CD4-positive, alpha-beta memory T cell (primary cell): ENCODE results near the gene PACSIN2. TPM values are rescaled to one million over a fixed set of nuclear protein-coding genes. Genes with fewer than 3 reads are reported as not detected.

Experiments
- CTCF ChIA-PET: fragments of 350-600 bp; sonication (Branson Sonifier 250); formaldehyde crosslinking; loops from one replicate; lab custom pipeline; 2021; ENCODE audit warnings: inconsistent platforms; ENCODE audit not compliant: partially characterized antibody; lab: Charles Lee
- POLR2A ChIA-PET: fragments of 350-600 bp; sonication (Branson Sonifier 250); formaldehyde crosslinking; loops from one replicate; lab custom pipeline; 2021; ENCODE audit not compliant: partially characterized antibody; lab: Charles Lee
- DNase-seq, 5 donors: peaks; one replicate each; pipeline versions ENCODE4 v3.0.0 to v3.0.0-alpha.2; 2020 to 2022; ENCODE audit warnings: mixed read lengths in 1 of 5
- H3K27ac ChIP-seq: one replicate; pipeline ENCODE4 v1.7.0; 2013; ENCODE audit warnings: low read depth, low read length
- H3K27me3 ChIP-seq: 2 replicates; pipeline ENCODE4 v1.7.0; 2013; ENCODE audit warnings: mild to moderate bottlenecking, low read length, moderate library complexity; ENCODE audit not compliant: insufficient read depth
- H3K36me3 ChIP-seq: 2 replicates; pipeline ENCODE4 v1.7.0; 2013; ENCODE audit warnings: mild to moderate bottlenecking, low read length, moderate library complexity; ENCODE audit not compliant: insufficient read depth
- H3K4me1 ChIP-seq: 2 replicates; pipeline ENCODE4 v1.7.0; 2013; ENCODE audit warnings: mild to moderate bottlenecking, low read length, moderate library complexity; ENCODE audit not compliant: insufficient read depth
- H3K4me3 ChIP-seq, 2 donors: one replicate each; pipeline ENCODE4 v1.7.0; 2013; ENCODE audit warnings: low read length in 2 of 2, mild to moderate bottlenecking in 1 of 2
- H3K9me3 ChIP-seq, 2 donors: one replicate each; pipeline ENCODE4 v1.7.0; 2013; ENCODE audit warnings: low read length in 2 of 2, control low read depth in 1 of 2; ENCODE audit not compliant: control insufficient read depth in 1 of 2
- H3K27ac Mint-ChIP-seq, 7 donors: one replicate each; pipeline ENCODE4 v1.8.0; 2020 to 2021; ENCODE audit warnings: mixed read lengths in 7 of 7, mild to moderate bottlenecking in 6 of 7, inconsistent platforms in 3 of 7, moderate library complexity in 3 of 7
- H3K27me3 Mint-ChIP-seq, 2 donors: one replicate each; pipeline ENCODE4 v1.8.0; 2020 to 2021; ENCODE audit warnings: mixed read lengths in 2 of 2
- H3K36me3 Mint-ChIP-seq, 2 donors: one replicate each; pipeline ENCODE4 v1.8.0; 2020 to 2021; ENCODE audit warnings: mixed read lengths in 2 of 2, inconsistent platforms in 1 of 2, mild to moderate bottlenecking in 1 of 2
- H3K4me1 Mint-ChIP-seq, 4 donors: one replicate each; pipeline ENCODE4 v1.8.0; 2020 to 2021; ENCODE audit warnings: mixed read lengths in 4 of 4, mild to moderate bottlenecking in 1 of 4
- H3K4me3 Mint-ChIP-seq, 8 donors: one replicate each; pipeline ENCODE4 v1.8.0; 2020 to 2021; ENCODE audit warnings: mixed read lengths in 8 of 8, mild to moderate bottlenecking in 7 of 8, moderate library complexity in 6 of 8, inconsistent platforms in 3 of 8
- H3K9me3 Mint-ChIP-seq, 8 donors: one replicate each; pipeline ENCODE4 v1.8.0; 2020 to 2021; ENCODE audit warnings: mixed read lengths in 8 of 8, mild to moderate bottlenecking in 5 of 8, inconsistent platforms in 3 of 8, moderate library complexity in 1 of 8
- intact Hi-C: fragments of 100-400 bp; cut with micrococcal nuclease; formaldehyde crosslinking; loops from one replicate; pipeline ENCODE4 v1.15.1; 2023
- polyA plus RNA-seq, 2 donors: library from polyadenylated mRNA; unstranded; fragments of 300-500 nt; fragmentation: Illumina TruSeq; gene quantifications; one replicate each; pipeline ENCODE4 v1.2.3, GENCODE V29; 2021
- total RNA-seq, 2 experiments: library from RNA; stranded (reverse); gene quantifications; one replicate each; pipeline ENCODE4 v1.2.3, GENCODE V29; 2021

Gene PACSIN2
- total and polyA plus RNA-seq, 4 experiments from 2014 or later, result 24.6 to 55.0 (median 45.2) TPM

DNA sequence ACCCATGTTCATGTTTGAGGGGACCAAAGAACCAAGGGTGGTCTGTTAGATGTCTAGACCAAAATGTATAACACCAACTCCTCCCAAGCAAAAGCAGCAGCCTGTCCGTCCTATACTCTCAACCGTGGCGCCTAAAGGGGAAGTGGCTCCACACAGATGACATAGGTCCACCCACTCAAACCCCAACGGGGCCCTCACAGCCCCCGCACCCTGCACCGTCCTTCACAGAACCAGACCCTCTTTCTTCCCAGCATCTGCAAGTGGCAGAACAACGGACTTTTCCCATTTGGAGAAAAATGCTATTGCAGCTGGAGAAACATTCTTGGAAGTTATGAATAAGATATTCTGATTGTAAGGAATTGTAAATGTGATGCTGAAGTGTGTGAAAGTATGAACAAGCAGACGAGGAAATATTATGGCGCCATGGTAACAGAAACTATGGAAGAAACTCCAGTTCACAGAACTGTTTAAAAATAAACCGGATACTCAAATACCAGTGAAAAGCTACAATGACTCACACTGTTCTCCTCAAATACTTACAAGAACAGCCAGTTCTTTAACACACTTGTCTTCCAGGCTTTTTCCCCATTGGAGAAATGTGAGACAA lies 81.4 kb downstream of the PACSIN2 start:
- intact Hi-C loops, result no loop called here
- CTCF ChIA-PET, result interaction anchor here (0.8 kb wide), 1 partner anchor 14 kb away, joined by 3 read pairs; no protein-coding TSS in a partner anchor
- H3K4me3 ChIP-seq, result no peak overlapping the region
- H3K36me3 Mint-ChIP-seq, result peaks cover 3 to 4% of the 10 kb centered on the region in 2 donors
- POLR2A ChIA-PET, result no interaction called here
- no peak for DNase-seq
- H3K4me1 ChIP-seq, result peaks cover 39% of the 10 kb centered on the region
- no peaks in the 10 kb centered on the region for H3K36me3 ChIP-seq
- H3K9me3 ChIP-seq, result no peaks in the 10 kb centered on the region
- H3K27ac Mint-ChIP-seq, result peak overlapping the region in 6 of 7 donors; percentile 6 to 64 (median 23)
- H3K27ac ChIP-seq, result no peak overlapping the region
- no peaks in the 10 kb centered on the region for H3K27me3 ChIP-seq
- H3K4me3 Mint-ChIP-seq, result peak overlapping the region in 6 of 8 donors; percentile 6 to 69 (median 32)
- peaks cover 52 to 92% (median 71%) of the 10 kb centered on the region in 4 donors for H3K4me1 Mint-ChIP-seq
- H3K9me3 Mint-ChIP-seq, result no peaks in the 10 kb centered on the region
- no peaks in the 10 kb centered on the region for H3K27me3 Mint-ChIP-seq

DNA sequence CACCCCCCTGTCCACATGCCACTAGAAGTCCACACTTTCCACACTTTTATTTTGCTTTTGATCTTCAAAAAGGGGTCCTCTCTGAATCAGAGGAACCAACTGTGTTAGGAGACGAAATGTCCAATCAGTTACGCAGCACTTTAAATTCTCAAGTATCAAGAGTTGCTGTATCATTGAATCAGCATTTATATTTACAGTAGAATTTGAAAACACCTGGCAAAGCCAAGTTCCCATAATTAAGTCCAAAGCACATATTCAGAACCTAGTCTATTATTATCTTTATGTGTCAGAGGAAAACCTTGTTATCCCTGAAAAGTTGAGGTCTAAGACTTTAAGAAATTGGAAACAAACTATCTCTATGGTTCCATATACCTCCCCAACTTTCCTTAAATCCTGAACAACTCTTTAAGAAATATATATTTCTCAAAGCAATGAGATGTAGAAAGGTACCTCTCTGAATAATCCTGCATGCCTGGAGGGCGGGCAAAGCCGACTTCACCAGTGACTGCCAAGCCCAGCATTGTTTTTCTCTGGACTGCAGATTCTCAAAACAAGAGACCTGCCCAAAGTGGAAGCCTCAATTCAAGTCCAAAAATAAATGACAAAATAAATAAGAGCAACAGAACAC lies 82.0 kb downstream of the PACSIN2 start:
- peaks cover 49 to 88% (median 66%) of the 10 kb centered on the region in 4 donors for H3K4me1 Mint-ChIP-seq
- no peaks in the 10 kb centered on the region for H3K27me3 ChIP-seq
- no peak overlapping the region for H3K4me3 ChIP-seq
- POLR2A ChIA-PET, result no interaction called here
- no peak for DNase-seq
- H3K27me3 Mint-ChIP-seq, result no peaks in the 10 kb centered on the region
- H3K36me3 Mint-ChIP-seq, result peaks cover 3 to 4% of the 10 kb centered on the region in 2 donors
- no peaks in the 10 kb centered on the region for H3K9me3 Mint-ChIP-seq
- peak overlapping the region in 3 of 8 donors; percentile 6 to 41 (median 13) for H3K4me3 Mint-ChIP-seq
- no peak overlapping the region for H3K27ac ChIP-seq
- CTCF ChIA-PET, result no interaction called here
- intact Hi-C loops, result no loop called here
- H3K36me3 ChIP-seq, result no peaks in the 10 kb centered on the region
- H3K27ac Mint-ChIP-seq, result peak overlapping the region in 3 of 7 donors; percentile 17 to 37 (median 19)
- H3K4me1 ChIP-seq, result peaks cover 37% of the 10 kb centered on the region
- no peaks in the 10 kb centered on the region for H3K9me3 ChIP-seq

DNA sequence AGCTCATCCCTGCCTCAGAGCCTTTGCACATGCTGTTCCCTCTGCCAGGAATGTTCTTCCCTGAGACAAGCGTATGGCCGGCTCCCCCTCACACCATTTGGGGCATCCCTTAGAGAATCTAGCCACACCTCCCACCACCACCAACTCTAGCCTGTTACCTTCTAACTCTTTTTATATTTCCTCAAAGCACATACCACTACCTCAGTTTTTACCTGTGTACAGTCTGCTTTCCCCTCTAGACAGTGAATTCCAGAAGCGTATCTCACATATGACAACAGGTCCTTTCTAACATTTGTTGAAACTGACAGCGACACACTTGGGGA lies 82.8 kb downstream of the PACSIN2 start:
- intact Hi-C loops, result no loop called here
- H3K9me3 ChIP-seq, result no peaks in the 10 kb centered on the region
- peaks cover 29% of the 10 kb centered on the region for H3K4me1 ChIP-seq
- no peaks in the 10 kb centered on the region for H3K36me3 ChIP-seq
- H3K9me3 Mint-ChIP-seq, result no peaks in the 10 kb centered on the region
- ChIA-PET CTCF (no interaction called here), POLR2A (no interaction called here)
- H3K27ac ChIP-seq, result no peak overlapping the region
- H3K27ac Mint-ChIP-seq, result peak overlapping the region in 3 of 7 donors; percentile 4 to 37 (median 11)
- H3K4me3 ChIP-seq, result no peak overlapping the region
- no peak overlapping the region for H3K4me3 Mint-ChIP-seq
- H3K36me3 Mint-ChIP-seq, result peaks cover 3 to 4% of the 10 kb centered on the region in 2 donors
- H3K4me1 Mint-ChIP-seq, result peaks cover 43 to 82% (median 59%) of the 10 kb centered on the region in 4 donors
- DNase-seq, result no peak
- no peaks in the 10 kb centered on the region for H3K27me3 Mint-ChIP-seq
- H3K27me3 ChIP-seq, result no peaks in the 10 kb centered on the region

DNA sequence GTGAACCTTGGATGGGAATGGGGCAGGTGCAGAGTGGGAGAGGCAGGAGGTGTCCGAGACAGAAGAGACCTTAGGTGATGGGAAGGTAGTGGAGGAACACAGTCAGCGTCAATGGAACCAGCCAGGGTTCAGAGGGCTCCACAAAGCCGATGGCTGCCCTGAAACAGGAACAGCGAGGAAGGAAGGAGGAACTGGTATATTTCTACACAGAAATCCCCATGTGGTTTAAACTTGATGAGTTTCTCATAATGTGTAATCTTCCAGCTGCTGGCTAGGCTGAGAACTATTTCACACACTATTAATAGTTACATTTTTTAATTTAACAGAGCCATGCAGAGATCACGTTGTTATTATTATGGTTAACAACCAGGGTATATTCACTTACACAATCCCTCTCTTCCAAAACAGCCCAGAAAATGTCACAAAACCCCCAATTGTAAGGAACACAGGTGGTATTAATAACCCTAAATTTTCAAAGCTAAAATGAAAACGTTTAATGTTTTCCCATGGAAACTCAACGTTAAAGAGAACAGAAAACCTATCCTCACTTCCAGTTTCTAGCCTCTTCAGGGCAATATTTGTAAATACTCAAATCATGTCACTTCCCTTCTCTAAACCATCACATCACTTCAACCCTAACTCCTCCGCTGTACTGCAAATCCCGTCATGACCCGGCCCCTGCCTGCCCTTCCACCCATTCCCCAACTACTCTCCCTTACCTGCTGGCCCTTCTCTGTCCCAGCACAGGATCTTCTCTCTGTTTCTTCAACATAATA lies 83.3 kb downstream of the PACSIN2 start:
- no peaks in the 10 kb centered on the region for H3K27me3 ChIP-seq
- no peak overlapping the region for H3K27ac ChIP-seq
- DNase-seq, result no peak
- Mint-ChIP-seq H3K4me3 (peak overlapping the region in 1 of 8 donors; percentile 39), H3K27ac (peak overlapping the region in 5 of 7 donors; percentile 11 to 79 (median 49)), H3K4me1 (peaks cover 43 to 82% (median 59%) of the 10 kb centered on the region in 4 donors), H3K36me3 (peaks cover 3 to 4% of the 10 kb centered on the region in 2 donors), H3K9me3 (no peaks in the 10 kb centered on the region), H3K27me3 (no peaks in the 10 kb centered on the region)
- peaks cover 27% of the 10 kb centered on the region for H3K4me1 ChIP-seq
- H3K36me3 ChIP-seq, result no peaks in the 10 kb centered on the region
- ChIA-PET POLR2A (no interaction called here), CTCF (interaction anchor here (1.0 kb wide), 1 partner anchor 29 kb away, joined by 3 read pairs; no protein-coding TSS in a partner anchor)
- H3K9me3 ChIP-seq, result no peaks in the 10 kb centered on the region
- no peak overlapping the region for H3K4me3 ChIP-seq
- intact Hi-C loops, result no loop called here

DNA sequence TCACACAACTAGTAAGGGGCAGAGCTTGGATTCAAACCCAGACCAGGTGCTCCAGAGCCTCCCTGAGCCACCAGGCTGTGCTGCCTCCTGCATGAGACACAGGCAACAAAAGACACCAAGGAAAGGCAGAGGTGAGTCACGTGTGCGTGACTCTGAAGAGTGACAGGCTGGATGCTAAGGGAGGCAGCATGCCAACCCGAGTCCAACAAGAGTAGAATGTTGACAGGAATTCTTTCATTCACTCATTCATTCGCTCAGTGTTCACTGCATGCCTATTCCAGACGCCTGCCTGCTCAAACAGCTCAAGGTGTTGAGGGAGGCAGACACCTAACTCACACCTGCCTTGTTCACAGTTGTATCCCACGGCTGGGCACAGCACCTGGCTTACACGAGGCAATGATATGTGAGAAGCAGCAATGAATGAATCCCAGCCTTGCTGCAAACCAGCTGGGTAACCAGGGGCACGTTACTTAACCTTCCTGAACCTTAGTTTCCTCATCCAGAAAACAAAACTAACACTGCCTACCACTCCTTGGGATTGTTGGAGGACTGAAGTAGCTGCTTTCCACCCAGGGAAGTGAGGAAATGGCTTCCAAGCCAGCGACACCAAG lies 84.0 kb downstream of the PACSIN2 start:
- H3K27me3 ChIP-seq, result no peaks in the 10 kb centered on the region
- no peak overlapping the region for H3K4me3 Mint-ChIP-seq
- H3K27me3 Mint-ChIP-seq, result no peaks in the 10 kb centered on the region
- ChIA-PET POLR2A (no interaction called here), CTCF (interaction anchor here (1.0 kb wide), 1 partner anchor 28 kb away, joined by 3 read pairs; no protein-coding TSS in a partner anchor)
- H3K4me1 ChIP-seq, result peaks cover 27% of the 10 kb centered on the region
- no peak for DNase-seq
- H3K27ac Mint-ChIP-seq, result peak overlapping the region in 2 of 7 donors; percentile 49 to 61
- H3K4me3 ChIP-seq, result no peak overlapping the region
- H3K9me3 ChIP-seq, result no peaks in the 10 kb centered on the region
- no peaks in the 10 kb centered on the region for H3K9me3 Mint-ChIP-seq
- intact Hi-C loops, result no loop called here
- H3K36me3 ChIP-seq, result no peaks in the 10 kb centered on the region
- no peak overlapping the region for H3K27ac ChIP-seq
- peaks cover 45 to 83% (median 59%) of the 10 kb centered on the region in 4 donors for H3K4me1 Mint-ChIP-seq
- H3K36me3 Mint-ChIP-seq, result peaks cover 0 to 5% of the 10 kb centered on the region in 2 donors

DNA sequence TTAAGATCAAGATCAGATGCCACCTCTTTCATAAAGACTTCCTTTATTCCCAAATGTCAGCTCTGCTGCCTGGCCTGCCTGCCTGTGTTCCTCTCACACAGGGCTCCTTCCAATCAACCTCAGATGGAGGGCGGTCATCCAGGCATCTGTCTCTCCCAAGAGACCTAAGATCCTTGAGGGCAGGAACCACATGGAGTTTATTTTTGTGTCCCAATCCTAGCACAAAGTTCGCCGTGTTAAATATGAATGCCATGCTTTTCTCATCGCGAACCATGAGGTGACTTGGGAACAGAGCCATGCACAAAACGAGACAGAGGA lies 85.2 kb downstream of the PACSIN2 start:
- H3K9me3 ChIP-seq, result no peaks in the 10 kb centered on the region
- POLR2A ChIA-PET, result no interaction called here
- H3K4me3 ChIP-seq, result no peak overlapping the region
- peaks cover 27% of the 10 kb centered on the region for H3K4me1 ChIP-seq
- H3K36me3 Mint-ChIP-seq, result peaks cover 0 to 5% of the 10 kb centered on the region in 2 donors
- no peak overlapping the region for H3K4me3 Mint-ChIP-seq
- H3K4me1 Mint-ChIP-seq, result peaks cover 44 to 79% (median 58%) of the 10 kb centered on the region in 4 donors
- intact Hi-C loops, result no loop called here
- no peaks in the 10 kb centered on the region for H3K27me3 Mint-ChIP-seq
- H3K27ac ChIP-seq, result no peak overlapping the region
- no peaks in the 10 kb centered on the region for H3K36me3 ChIP-seq
- CTCF ChIA-PET, result no interaction called here
- H3K27me3 ChIP-seq, result no peaks in the 10 kb centered on the region
- H3K27ac Mint-ChIP-seq, result peak overlapping the region in 1 of 7 donors; percentile 29
- no peak for DNase-seq
- H3K9me3 Mint-ChIP-seq, result no peaks in the 10 kb centered on the region
